Heart left ventricle (tissue), 16 donors: ENCODE results near the gene MAML3. TPM values are rescaled to one million over a fixed set of nuclear protein-coding genes. Genes with fewer than 3 reads are reported as not detected.

Source experiments
- ATAC-seq, 4 donors: fragments of 200-7000 bp; cut with Tn5 transposase; one replicate each; pipeline ENCODE4 v1.9.1; 2020 to 2022; ENCODE audit warnings: moderate library complexity in 4 of 4, mild to moderate bottlenecking in 3 of 4, moderate number of reproducible peaks in 1 of 4
- DNase-seq, 5 donors: peaks; one replicate each; pipeline ENCODE4 v3.0.0-alpha.2; 2020
- H3K27ac ChIP-seq, 12 donors: fragments of 200-600 bp; sonication (generic) in 4 of 12; one replicate each; pipeline versions ENCODE4 v1.5.0 to v1.8.0; 2016 to 2022; ENCODE audit warnings: mild to moderate bottlenecking in 2 of 12
- H3K27me3 ChIP-seq, 9 donors: fragments of 200-600 bp; sonication (generic) in 2 of 9; one replicate each; pipeline versions ENCODE4 v1.5.1 to v1.8.0; 2016 to 2022; ENCODE audit warnings: mild to moderate bottlenecking in 3 of 9
- H3K36me3 ChIP-seq, 9 donors: fragments of 200-600 bp; sonication (generic) in 2 of 9; one replicate each; pipeline versions ENCODE4 v1.5.0 to v1.8.0; 2018 to 2022; ENCODE audit warnings: mild to moderate bottlenecking in 2 of 9
- H3K4me1 ChIP-seq, 12 donors: fragments of 200-600 bp; sonication (generic) in 4 of 12; one replicate each; pipeline versions ENCODE4 v1.5.0 to v1.8.0; 2016 to 2022; ENCODE audit warnings: mild to moderate bottlenecking in 3 of 12
- H3K4me3 ChIP-seq, 12 donors: fragments of 200-600 bp; sonication (generic) in 4 of 12; one replicate each; pipeline versions ENCODE4 v1.5.0 to v1.8.0; 2017 to 2022; ENCODE audit warnings: mild to moderate bottlenecking in 9 of 12, moderate library complexity in 4 of 12
- H3K9me3 ChIP-seq, 12 donors: fragments of 200-600 bp; sonication (generic) in 4 of 12; one replicate each; pipeline versions ENCODE4 v1.5.0 to v1.8.0; 2016 to 2022; ENCODE audit warnings: mild to moderate bottlenecking in 1 of 12
- POLR2A ChIP-seq, 2 donors: fragments of 450-650 bp; IDR thresholded peaks; one replicate each; pipeline ENCODE4 v1.6.1; 2017; ENCODE audit warnings: antibody characterized with exemption in 2 of 2, mild to moderate bottlenecking in 2 of 2, moderate library complexity in 2 of 2
- WGBS, 4 donors: extraction: QIAGEN DNeasy Blood & Tissue Kit in 2 of 4; methylation state at CpG; one replicate each; pipeline versions ENCODE4 v1.1.5 to v1.1.7; 2013 to 2018; 5-methylcytosine and 5-hydroxymethylcytosine counted together
- intact Hi-C, 10 donors: fragments of 100-400 bp; cut with DNase I; formaldehyde crosslinking; loops; one replicate each; pipeline versions ENCODE4 v1.11.1 to v1.14.2; 2022
- polyA plus RNA-seq, 2 donors: library from polyadenylated mRNA; stranded (reverse); fragments of 200-250 nt; gene quantifications; one replicate each; pipeline ENCODE4 v1.2.3, GENCODE V29; 2013
- total RNA-seq, 9 donors: library from RNA; depleted of rRNA in 2 of 9; stranded (reverse); fragments of >200 nt in 2 of 9; fragmentation: NEBNext Ultra II Directional in 3 of 9; extraction: Animal tissue kit (Norgen Biotek cat#: 25700) in 3 of 9; gene quantifications; one replicate each; pipeline versions ENCODE4 v1.1.0 to v1.2.4, GENCODE V29; 2016 to 2023
- TF ChIP-seq, protein P1 (sequence below), 12 donors: fragments of 200-600 bp; sonication (generic) in 4 of 12; IDR thresholded peaks; one replicate each; pipeline versions ENCODE4 v1.5.0 to v1.8.0; 2018 to 2022; ENCODE audit warnings: antibody characterized with exemption in 12 of 12, mild to moderate bottlenecking in 5 of 12
- donor health status: ischemic (EF 13 %, LVEDD 7.1; RV severe dilation, severe dysfunction).
- donor health status: healthy with polysubstance abuse.
- donor health status: DM: no; HTN: yes; CAD: no.
- donor health status: DM: no; HTN: no; CAD: no.
- donor health status: ischemic (EF 25% LVEDD 6.9; RV normal size, moderate dysfunction).
- donor health status: ischemic (EF 25% LVEDD 5.7; RV mildly dilated, moderate dysfunction).
- donor health status: healthy.
- donor health status: DM: yes; HTN: yes; CAD: no.
- donor health status: ischemic (EF 35%, LVEDD 5.7; RV mildly dilated, moderate dysfunction).
- donor health status: nonischemic (EF 11% LVEDD 7.7; RV severe dilation, severe dysfunction).
- donor health status: DM: yes; HTN: yes; CAD: no.
- donor health status: PGD.
- donor health status: ischemic (EF 29% LVEDD 5.4; RV normal size, mild dysfunction).
- donor health status: nonischemic (EF 23%, LVEDD 6.1; RV moderate dilation, normal function).

MAML3 gene
- total and polyA plus RNA-seq, 11 donors, result 0.76 to 5.9 (median 2.4) TPM

DNA sequence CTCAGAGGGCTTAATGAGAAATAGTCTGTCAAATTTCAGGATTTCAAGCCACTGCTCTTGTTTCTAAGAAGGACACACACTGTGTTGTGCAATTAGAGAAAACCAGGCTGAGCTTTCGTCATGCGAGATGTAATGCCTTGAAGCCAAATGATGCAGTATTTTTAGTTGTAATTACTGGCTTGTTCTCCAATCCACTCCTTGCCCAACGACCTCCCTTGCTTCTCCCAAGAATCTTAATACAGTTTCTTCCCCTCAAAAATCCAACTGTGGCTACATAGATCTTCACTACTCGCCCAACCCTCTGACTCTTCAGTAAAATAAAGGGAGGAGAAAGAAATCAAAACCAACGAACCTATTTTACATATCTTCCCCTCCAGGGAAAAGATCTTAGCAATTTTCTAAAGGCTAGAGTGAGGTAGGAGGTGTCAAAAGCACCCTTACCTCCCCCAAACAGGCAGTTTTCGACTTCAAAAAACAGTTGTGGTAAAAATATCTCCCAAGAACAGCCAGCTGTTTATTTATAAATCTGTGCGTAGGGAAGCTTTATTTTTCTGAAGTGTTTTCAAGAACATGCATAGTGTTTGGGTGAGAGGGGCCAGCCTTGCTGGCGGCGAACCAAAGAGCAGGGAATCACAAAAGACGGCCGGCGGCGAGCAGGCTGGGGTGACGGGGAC lies 419.6 kb downstream of the MAML3 start:
- TF ChIP-seq POLR2A (IDR thresholded peaks at IDR 0.05), result no peak
- TF ChIP-seq, protein P1, sequence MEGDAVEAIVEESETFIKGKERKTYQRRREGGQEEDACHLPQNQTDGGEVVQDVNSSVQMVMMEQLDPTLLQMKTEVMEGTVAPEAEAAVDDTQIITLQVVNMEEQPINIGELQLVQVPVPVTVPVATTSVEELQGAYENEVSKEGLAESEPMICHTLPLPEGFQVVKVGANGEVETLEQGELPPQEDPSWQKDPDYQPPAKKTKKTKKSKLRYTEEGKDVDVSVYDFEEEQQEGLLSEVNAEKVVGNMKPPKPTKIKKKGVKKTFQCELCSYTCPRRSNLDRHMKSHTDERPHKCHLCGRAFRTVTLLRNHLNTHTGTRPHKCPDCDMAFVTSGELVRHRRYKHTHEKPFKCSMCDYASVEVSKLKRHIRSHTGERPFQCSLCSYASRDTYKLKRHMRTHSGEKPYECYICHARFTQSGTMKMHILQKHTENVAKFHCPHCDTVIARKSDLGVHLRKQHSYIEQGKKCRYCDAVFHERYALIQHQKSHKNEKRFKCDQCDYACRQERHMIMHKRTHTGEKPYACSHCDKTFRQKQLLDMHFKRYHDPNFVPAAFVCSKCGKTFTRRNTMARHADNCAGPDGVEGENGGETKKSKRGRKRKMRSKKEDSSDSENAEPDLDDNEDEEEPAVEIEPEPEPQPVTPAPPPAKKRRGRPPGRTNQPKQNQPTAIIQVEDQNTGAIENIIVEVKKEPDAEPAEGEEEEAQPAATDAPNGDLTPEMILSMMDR (IDR thresholded peaks at IDR 0.05), result no peak
- DNase-seq, result no peak
- intact Hi-C loops, result loop anchor here (1.0 to 10.0 kb wide), 21 partner anchors 28 to 598 kb away; partner anchors contain the start of gene MAML3 (in 3 of the 10)
- H3K4me3 ChIP-seq, result peak overlapping the region; percentile 3 to 70 (median 54)
- H3K9me3 ChIP-seq, result no peaks in the 10 kb centered on the region
- peaks cover 0 to 52% (median 32%) of the 10 kb centered on the region in 12 donors for H3K4me1 ChIP-seq
- H3K27me3 ChIP-seq, result no peaks in the 10 kb centered on the region
- H3K27ac ChIP-seq, result peak overlapping the region; percentile 53 to 93 (median 82)
- peaks cover 0 to 4% (median 0%) of the 10 kb centered on the region in 9 donors for H3K36me3 ChIP-seq
- WGBS, 4 donors, result 7 to 11% (median 8%) methylated on average over 14 of the region's 14 CpGs
- peak in 2 of 4 donors; percentile 4 to 41 for ATAC-seq

DNA sequence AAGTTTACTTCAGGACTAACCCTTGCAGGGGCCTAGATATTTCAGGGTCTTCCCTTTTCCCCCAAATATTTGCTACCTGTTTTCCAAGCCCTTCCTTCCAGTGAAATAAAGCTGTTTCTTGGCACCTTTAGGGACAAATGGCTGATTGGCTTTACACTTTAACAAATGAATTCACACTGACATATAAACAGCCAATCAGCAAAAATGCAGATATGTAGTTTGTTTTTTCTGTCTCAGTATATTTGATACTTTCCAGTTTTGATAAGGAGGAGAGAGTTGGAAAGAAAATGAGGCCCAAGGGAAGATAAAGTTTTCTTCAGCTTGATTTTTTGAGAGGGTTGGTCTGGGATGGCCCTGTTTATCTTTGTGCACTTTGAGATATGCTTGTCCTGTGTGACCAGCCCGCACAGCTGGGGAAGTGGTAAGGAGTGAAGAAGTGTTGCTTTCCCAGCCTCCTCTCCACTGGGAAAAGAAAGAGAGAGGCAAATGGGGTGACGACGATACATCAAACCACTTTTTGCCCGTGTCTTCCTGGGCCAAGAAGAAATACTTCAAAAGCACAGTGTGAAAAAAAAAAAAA lies 420.9 kb downstream of the MAML3 start:
- no peak for TF ChIP-seq POLR2A (IDR thresholded peaks at IDR 0.05)
- TF ChIP-seq, protein P1 (IDR thresholded peaks at IDR 0.05), result no peak
- peaks cover 0 to 41% (median 27%) of the 10 kb centered on the region in 12 donors for H3K4me1 ChIP-seq
- H3K9me3 ChIP-seq, result no peaks in the 10 kb centered on the region
- DNase-seq (no peak), ATAC-seq (no peak)
- H3K27ac ChIP-seq, result peak overlapping the region in 3 of 12 donors; percentile 81 to 93 (median 85)
- H3K27me3 ChIP-seq, result no peaks in the 10 kb centered on the region
- peaks cover 0 to 11% (median 0%) of the 10 kb centered on the region in 9 donors for H3K36me3 ChIP-seq
- intact Hi-C loops, result loop anchor here in 7 of 10 donors (5.0 to 10.0 kb wide), 11 partner anchors 182 to 599 kb away; partner anchors contain the start of gene MAML3 (in 2 of the 7)
- WGBS, 4 donors, result 31 to 53% (median 38%) methylated on average over 4 of the region's 4 CpGs
- H3K4me3 ChIP-seq, result no peak overlapping the region

DNA sequence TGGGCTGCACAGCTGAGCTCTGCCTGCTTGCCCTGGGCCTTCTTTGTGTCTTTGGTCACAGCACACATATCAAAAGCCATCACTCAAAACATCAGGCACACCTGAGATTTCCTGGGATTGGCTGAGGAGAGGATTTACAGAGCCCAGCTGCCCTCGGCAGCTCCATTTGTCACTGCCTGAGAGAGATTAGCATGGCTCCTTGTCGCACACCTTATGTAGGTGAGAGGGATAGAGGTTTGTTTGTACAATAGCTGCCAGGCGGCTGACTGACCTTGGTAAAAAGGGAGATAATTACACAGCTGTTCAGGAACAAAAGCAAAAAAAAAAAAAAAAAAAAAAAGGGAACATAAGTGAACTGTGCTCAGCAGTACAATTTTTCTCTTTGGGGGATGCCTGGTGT lies 425.1 kb downstream of the MAML3 start:
- Histone ChIP-seq H3K4me1 (peaks cover 0 to 14% (median 8%) of the 10 kb centered on the region in 12 donors), H3K27me3 (no peaks in the 10 kb centered on the region), H3K9me3 (no peaks in the 10 kb centered on the region), H3K36me3 (peaks cover 0 to 35% (median 9%) of the 10 kb centered on the region in 9 donors), H3K27ac (no peak overlapping the region), H3K4me3 (no peak overlapping the region)
- 84 to 95% (median 93%) methylated on average over 3 of the region's 3 CpGs for WGBS, 4 donors
- TF ChIP-seq, protein P1 (IDR thresholded peaks at IDR 0.05), result no peak
- no peak for TF ChIP-seq POLR2A (IDR thresholded peaks at IDR 0.05)
- ATAC-seq (no peak), DNase-seq (no peak)
- intact Hi-C loops, result loop anchor here in 1 of 10 donors (5.0 kb wide), 1 partner anchor 62 kb away; the partner anchor contains the start of gene MGST2

GRCh38 chr4:139728146-139728545 lies 425.8 kb downstream of the MAML3 start:
- WGBS, 4 donors, result 96 to 98% (median 96%) methylated on average over 4 of the region's 4 CpGs
- Histone ChIP-seq H3K4me3 (no peak overlapping the region), H3K36me3 (peaks cover 0 to 40% (median 9%) of the 10 kb centered on the region in 9 donors), H3K27ac (no peak overlapping the region), H3K27me3 (no peaks in the 10 kb centered on the region), H3K4me1 (peaks cover 0 to 7% (median 2%) of the 10 kb centered on the region in 12 donors), H3K9me3 (no peaks in the 10 kb centered on the region)
- ATAC-seq (no peak), DNase-seq (no peak)
- TF ChIP-seq, protein P1 (IDR thresholded peaks at IDR 0.05), result no peak
- TF ChIP-seq POLR2A (IDR thresholded peaks at IDR 0.05), result no peak
- intact Hi-C loops, result loop anchor here in 1 of 10 donors (5.0 kb wide), 1 partner anchor 61 kb away; the partner anchor contains the start of gene MGST2
